ENCODE results near the gene PID1. TPM values are rescaled to one million over a fixed set of nuclear protein-coding genes. Genes with fewer than 3 reads are reported as not detected.

The PID1 gene
- polyA plus RNA-seq, 4 donors: 7.3 to 8.3 (median 8.0) TPM

DNA sequence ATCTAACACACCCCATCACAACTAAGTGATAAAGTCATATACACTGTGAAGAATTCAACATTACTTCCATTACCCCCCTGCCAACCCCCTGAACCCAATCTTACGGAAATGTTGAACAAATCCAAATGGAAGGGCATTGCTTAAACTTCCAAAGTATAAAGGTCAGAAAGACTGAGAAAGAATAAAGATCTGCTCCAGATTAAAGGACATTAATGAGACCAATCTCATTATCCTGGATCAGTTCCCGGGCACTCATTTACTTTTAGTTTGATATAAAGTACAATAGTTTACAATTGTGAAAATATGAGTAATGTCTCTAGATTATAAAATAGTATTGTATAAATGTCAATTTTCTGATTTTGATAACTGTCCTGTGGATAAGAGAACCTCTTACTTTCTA is 229.4 kb downstream of the PID1 start:
- no peak for DNase-seq (ENCODE audit: low read depth in 4 of 4, low spot score in 3 of 4)

DNA sequence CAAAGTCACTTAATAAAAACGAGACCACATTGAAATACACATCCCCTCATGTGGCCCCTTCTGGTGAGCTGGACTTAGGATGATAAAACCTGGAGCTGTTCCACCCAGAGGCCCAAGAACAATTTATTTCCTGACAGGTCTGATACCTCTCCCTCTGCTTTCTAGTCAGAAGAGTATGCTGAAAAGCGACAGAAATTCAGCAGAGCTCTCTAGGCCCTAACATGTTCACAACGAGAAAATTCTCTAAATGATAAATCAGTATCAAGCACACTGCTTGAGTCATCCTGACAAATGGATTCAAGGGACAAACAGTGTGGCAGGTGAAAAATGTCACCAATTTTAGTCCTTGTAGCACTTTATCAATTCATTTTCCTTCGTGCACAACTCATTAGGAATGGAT is 233.5 kb downstream of the PID1 start:
- DNase-seq (ENCODE audit: low read depth in 4 of 4, low spot score in 3 of 4): no peak

DNA sequence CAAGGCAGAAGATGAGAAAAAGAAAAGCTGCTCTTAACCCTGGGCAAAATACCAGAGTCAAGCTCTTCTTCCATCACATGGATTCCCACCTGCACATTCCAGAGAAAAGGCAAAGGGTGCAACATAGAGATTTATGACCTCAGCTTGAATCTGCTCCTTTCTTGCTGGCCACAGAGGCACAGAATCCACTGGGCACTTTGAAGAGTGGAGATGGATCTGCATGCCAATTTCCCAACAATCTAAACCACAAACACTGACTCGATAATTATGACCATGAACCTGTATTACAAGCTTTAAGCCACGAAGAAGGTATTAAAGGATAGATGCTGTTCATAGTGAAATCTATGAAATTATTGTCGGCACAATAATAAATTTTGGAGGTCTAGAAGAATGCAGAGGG is 237.3 kb downstream of the PID1 start:
- no peak for DNase-seq (ENCODE audit: low read depth in 4 of 4, low spot score in 3 of 4)

DNA sequence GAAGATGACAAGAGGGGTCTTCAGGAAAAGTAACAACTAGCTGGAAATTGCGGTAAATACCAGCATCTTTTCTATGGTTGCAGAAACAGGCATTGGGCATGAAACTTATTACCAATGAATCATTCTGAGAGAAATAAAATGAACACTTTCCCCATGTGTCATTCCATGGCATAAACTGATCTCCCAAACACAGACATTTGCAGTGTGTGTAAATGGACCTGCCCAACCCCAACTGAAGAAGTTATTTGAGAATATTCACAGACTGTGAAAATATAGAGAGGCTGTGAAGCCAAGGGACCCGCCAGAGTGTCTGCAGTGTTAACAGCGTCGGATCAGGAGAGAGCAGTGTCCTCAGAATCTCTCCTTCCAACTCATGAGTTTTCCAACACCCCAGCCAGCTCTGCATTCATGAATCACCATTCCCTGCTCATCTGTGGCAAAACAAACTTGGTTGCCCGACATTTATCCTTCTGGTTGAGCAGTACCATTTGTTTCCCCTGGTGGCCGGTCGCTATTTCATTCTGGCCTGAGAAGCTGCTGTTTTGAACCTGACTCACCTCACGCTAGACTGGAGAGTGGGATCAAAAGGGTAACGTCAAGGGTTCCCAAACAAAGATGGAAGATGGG is 238.4 kb downstream of the PID1 start:
- no peak for DNase-seq (ENCODE audit: low read depth in 4 of 4, low spot score in 3 of 4)

DNA sequence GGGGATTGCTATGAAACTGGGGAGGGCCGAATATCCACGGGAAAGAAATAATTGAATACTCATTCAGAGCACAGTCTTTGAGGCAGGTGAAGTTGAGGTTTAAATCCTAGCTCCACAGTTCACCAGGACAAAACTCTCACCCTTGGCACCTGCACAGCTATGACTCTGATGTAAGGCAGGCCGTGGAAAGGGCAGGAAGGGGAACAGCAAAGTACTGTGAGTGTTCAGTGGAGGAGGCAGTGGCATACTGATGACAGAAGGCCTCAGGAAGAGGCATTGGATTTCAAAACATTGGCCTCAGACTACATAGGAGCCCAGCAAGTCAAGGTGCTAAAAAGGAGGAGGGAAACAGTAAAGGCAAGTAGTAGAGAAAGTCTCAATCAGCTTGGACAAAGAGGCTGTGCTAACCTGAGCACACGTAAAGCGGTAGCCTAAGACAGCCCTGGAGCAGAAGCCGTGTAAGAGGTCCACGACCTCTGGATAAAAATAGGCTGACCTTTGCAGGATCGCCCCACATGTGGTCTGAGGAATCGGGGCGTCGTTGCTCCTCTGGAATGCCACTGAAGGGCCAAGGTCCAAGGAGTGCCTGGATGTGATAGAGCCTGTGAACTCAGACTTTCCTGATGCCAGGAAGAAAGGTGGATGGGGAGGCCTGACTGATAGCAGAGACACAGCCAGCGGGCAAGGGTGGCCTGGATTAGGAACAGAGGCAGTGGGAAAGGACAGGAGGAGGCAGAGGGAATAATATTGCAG is 243.6 kb downstream of the PID1 start:
- DNase-seq (ENCODE audit: low read depth in 4 of 4, low spot score in 3 of 4): no peak

DNA sequence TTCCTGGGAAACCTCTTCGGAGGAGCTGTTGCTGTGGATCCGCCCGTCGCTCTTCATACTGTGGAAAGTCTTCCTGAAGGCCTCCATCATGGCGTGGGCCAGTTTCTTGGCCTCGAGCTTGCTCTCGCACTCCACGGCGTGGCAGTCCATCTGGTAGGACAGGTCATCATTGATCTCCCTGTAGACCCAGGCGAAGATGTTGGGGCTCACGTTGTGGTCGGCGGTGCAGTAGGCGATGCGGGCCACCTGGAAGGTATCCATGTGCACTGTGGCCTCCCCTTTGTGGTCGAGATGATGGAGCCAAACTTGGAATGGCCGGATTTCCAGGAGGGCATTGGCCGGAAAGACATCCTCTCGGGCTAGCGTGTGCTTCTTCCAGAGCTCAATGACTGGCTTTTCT is 245.4 kb downstream of the PID1 start:
- DNase-seq (ENCODE audit: low read depth in 4 of 4, low spot score in 3 of 4): no peak

DNA sequence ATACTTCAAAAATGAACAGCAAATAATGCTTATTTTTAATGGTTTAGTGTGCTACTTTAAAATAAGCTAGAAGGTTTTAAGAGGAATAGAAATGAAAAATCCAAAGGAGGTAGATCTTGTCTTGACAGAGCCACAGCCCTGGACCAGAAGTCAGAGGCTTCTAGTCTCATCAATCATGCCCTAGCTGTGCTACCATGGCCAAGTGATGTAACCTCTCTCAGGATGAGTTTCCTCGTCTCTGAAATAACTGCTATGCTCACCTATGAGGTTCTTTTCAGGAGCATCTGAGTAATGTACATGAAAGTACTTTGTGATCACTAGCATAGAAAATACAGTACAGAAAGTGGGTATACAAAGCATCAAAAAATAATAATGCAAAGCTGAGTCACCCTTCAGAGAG is 248.4 kb downstream of the PID1 start:
- no peak for DNase-seq (ENCODE audit: low read depth in 4 of 4, low spot score in 3 of 4)

DNA sequence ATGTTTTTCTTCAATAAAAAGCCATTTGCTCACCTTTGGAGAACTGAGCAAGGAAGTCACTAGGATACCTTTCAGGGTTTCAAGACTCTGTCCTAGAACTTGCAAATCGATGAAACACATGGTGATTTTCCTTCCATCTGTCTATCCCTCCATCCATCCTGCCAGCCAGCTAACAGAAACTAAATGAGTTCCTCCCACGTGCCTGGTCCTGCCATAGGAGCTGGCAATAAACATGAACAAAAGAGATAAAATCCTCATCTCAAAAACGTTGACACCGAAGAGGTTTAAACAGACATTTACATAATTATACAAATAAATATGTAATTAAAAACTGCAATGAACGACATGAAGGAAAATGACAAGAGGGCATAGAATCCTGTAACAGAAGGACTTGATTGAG is 249.0 kb downstream of the PID1 start:
- DNase-seq (ENCODE audit: low read depth in 4 of 4, low spot score in 3 of 4): no peak

DNA sequence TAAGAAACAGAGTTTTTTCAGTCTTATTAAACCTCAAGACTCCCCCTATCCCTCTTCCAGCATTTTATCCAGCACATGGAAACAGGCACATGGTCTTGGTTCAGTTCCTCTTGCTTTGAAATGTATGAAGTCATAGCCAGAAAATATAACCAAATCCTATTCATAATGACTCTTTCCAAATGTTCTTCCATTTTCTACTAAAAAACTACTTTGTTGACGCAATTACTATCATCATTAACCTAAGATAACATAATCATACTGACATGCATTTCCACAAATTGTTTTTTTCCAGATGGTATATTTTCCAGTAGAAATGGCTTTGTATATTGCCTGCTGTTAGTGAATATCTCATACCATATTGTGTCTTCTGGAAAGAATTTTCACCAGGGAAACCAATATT is 261.3 kb downstream of the PID1 start:
- no peak for DNase-seq (ENCODE audit: low read depth in 4 of 4, low spot score in 3 of 4)

DNA sequence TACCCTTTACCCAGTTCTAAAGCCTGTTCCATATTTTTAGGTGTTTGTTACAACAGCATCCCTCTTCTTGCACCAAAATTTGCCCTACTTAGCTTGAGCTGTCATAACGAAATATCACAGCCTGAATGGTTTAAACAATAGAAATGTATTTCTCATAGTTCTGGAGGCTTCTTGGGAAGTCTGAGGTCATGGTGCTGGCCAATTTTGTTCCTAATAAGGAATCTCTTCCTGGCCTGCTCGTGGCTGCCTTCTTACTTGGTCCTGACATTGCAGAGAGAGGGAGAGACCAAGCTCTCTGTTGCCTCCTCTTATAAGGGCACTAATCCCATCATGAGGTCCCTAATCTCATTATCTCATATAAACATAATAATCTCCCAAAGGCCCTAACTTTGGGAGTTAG is 267.8 kb downstream of the PID1 start:
- DNase-seq (ENCODE audit: low read depth in 4 of 4, low spot score in 3 of 4): no peak

DNA sequence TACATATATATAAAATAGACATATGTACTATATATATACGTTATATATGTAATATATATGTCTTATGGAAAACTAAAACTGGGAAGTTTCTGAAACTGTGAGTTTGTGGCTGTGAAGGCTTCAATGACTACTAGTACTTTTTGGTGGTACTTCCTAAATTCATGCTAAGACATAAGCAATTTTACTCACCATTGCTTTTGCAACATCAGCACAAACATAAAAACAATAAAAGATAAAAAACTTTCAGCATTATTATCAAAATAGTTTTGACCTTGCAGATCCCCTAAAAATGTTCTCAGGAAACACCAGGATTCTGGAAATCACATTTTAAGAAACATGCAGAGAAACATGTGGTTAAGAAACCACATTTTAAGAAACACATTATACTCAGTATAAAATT is 269.9 kb downstream of the PID1 start:
- DNase-seq (ENCODE audit: low read depth in 4 of 4, low spot score in 3 of 4): no peak

DNA sequence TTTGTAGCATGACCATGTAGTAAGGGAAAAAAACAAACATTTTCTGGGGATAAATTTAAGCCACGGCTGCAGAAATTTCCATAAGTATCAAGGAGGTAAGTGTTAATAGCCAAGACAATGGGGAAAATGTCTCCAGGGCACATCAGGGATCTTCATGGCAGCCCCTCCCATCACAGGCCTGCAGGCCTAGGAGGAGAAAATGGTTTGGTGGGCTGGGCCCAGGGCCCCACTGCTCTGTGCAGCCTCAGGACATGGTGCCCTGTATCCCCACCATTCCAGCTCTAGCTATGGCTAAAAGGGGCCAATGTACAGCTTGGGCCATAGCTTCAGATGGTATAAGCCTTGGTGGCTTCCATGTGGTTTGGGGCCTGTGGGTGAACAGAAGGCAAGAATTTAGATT is 271.8 kb downstream of the PID1 start:
- no peak for DNase-seq (ENCODE audit: low read depth in 4 of 4, low spot score in 3 of 4)

DNA sequence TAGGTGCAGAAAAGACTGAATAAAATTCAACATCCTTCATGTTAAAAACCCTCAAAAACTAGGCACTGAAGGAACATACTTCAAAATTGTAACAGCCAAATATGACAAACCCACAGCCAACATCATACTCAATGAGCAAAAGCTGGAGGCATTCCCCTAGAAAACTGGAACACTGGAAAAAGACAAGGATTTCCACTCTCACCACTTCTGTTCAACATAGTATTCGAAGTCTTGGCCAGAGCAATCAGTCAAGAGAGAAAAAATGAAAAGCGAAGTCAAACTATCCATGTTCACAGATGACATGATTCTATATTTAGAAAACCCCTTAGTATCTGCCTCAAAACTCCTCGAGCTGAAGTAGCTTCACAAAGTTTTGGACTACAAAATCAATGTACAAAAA is 282.3 kb downstream of the PID1 start:
- no peak for DNase-seq (ENCODE audit: low read depth in 4 of 4, low spot score in 3 of 4)

DNA sequence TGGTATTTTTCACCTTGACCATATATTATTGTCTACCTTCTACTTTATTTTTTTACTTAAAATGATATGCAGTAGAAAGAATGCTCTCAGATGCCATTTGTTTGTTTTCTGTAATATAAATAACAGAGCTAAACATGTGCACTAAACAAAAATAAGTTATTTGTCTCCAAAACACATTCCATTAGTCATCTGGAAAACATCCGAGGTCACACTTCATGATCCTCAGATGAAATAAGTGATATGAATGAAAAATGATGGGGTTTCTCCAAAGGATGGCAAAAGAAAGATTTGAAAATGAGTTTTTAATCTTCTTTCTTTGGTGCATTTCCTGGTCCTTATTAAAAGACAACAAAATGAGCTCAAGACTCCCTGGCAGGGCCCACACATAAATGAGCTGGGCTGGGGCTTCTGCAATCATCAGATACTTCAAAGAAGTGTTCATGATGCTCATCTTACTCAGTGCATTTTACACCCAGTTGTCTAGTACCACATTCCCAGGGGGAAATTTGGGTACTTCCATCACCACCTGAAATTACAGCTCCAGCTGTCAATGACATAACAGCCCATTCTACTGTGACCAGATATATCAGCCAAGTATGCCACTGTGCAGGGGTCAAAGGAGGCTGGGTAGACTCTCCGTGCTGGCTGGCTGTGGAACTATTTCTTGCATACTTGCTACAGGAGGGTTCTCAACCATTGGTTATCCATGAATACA is 283.5 kb downstream of the PID1 start:
- DNase-seq (ENCODE audit: low read depth in 4 of 4, low spot score in 3 of 4): no peak

DNA sequence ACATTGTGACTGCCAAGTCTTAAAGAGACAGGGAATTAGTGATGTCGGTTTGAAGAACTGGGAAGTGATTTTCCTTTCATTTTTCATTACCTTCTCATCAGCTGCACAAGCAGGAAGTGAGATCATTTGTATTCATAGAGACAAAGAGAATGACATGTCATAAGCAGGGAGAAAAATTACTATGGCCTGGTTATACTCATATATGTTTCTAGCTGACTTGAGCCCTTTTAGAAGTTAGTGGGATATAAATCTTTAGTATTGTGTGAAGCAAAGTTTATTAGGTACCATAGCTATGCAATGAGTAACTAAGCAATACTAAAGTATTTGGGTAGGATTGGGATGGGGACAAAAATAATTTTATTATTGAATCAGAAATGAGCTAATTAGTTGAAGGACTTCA is 284.1 kb downstream of the PID1 start:
- no peak for DNase-seq (ENCODE audit: low read depth in 4 of 4, low spot score in 3 of 4)

DNA sequence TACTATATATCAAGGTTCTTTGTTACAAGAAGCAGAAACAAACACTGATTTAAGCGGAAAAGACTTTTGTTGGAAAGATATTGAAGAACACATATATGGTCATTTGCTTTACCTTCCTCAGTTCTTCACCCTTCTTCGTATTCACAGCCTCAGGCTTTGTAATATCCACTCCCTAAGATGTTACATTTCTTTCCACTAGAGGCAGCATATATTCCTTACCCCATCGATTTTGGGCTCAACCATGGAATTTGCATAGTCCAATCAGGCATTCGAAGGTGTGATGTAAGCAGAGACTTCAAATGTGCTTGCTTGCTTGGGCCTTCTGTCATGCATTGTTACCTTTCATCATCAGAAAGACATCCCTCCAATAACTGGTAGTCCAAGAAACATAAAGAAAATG is 287.4 kb downstream of the PID1 start:
- no peak for DNase-seq (ENCODE audit: low read depth in 4 of 4, low spot score in 3 of 4)

DNA sequence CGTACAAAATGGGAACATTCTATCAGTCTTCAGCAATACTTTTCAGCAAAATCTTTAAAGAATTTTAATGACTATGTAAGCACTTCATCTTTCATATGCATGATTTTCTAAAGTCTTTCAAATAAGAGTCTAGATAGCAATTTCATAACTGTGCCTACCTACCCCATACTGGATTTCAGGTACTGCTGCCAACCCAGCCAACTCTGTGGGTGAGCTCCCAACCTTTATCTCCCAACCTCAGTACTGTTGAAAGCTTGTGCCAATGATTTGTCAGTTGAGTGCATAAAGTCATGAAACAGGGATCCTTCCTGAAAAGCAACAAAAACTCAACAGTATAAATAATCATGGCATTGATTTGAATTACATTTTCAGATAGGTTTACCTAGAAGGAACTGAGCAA is 296.9 kb downstream of the PID1 start:
- no peak for DNase-seq (ENCODE audit: low read depth in 4 of 4, low spot score in 3 of 4)
